Activated CD4-positive, alpha-beta memory T cell treated with anti-CD3 and anti-CD28 coated beads for 36 hours (primary cell): ENCODE data around the gene RFESD. TPM values are rescaled to one million over a fixed set of nuclear protein-coding genes. Genes with fewer than 3 reads are reported as not detected.
"Not testable (repeated sequence)": the region's sequence is repeated elsewhere in the genome, so short reads cannot be mapped to it uniquely, and the experiment has no call there.

ENCODE experiments used
- CTCF ChIA-PET: fragments of 350-600 bp; sonication (Branson Sonifier 250); formaldehyde crosslinking; loops from one replicate; lab custom pipeline; 2021; ENCODE audit warnings: antibody characterized with exemption, inconsistent platforms; lab: Charles Lee
- POLR2A ChIA-PET: fragments of 350-600 bp; sonication (Branson Sonifier 250); formaldehyde crosslinking; loops from one replicate; lab custom pipeline; 2021; ENCODE audit warnings: antibody characterized with exemption; lab: Charles Lee
- DNase-seq: peaks from one replicate; pipeline ENCODE4 v3.0.0-alpha.2; 2020
- H3K27ac Mint-ChIP-seq: one replicate; pipeline ENCODE4 v1.8.0; 2021; ENCODE audit warnings: mixed read lengths
- H3K27me3 Mint-ChIP-seq: one replicate; pipeline ENCODE4 v1.8.0; 2021; ENCODE audit warnings: mixed read lengths
- H3K36me3 Mint-ChIP-seq: one replicate; pipeline ENCODE4 v1.8.0; 2021; ENCODE audit warnings: mixed read lengths
- H3K4me1 Mint-ChIP-seq: one replicate; pipeline ENCODE4 v1.8.0; 2021; ENCODE audit warnings: low read depth, mixed read lengths
- H3K4me3 Mint-ChIP-seq: one replicate; pipeline ENCODE4 v1.8.0; 2021; ENCODE audit warnings: mild to moderate bottlenecking, mixed read lengths
- H3K9me3 Mint-ChIP-seq: one replicate; pipeline ENCODE4 v1.8.0; 2021; ENCODE audit warnings: mixed read lengths
- intact Hi-C: fragments of 100-400 bp; cut with micrococcal nuclease; formaldehyde crosslinking; loops from one replicate; pipeline ENCODE4 v1.15.1; 2023
- total RNA-seq, 2 experiments: library from RNA; stranded (reverse); gene quantifications; one replicate each; pipeline ENCODE4 v1.2.3, GENCODE V29; 2021

The RFESD gene
- total RNA-seq, 2 experiments from 2014 or later = 6.9 to 8.8 TPM

DNA sequence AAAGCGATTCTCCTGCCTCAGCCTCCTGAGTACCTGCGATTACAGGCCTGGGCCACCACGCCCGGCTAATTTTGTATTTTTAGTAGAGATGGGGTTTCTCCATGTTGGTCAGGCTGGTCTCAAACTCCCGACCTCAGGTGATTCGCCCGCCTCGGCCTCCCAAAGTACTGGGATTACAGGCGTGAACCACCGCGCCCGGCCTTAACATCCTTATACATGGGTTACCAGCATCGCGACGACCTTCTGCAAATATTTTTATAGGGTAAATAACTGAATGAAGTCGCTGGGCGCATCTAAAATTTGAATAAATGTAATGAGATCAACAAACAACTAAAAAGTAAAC lies 380 bp upstream of the RFESD start:
- H3K4me1 Mint-ChIP-seq = peaks cover 25% of the 10 kb centered on the region
- not testable (repeated sequence) for H3K36me3 Mint-ChIP-seq, DNase-seq, H3K9me3 Mint-ChIP-seq, H3K27me3 Mint-ChIP-seq
- ChIA-PET POLR2A (interaction anchor here (0.7 to 2.4 kb wide), 7 partner anchors 15 to 216 kb away, joined by 3 to 16 read pairs (median 5); partner anchors contain the start of genes ARSK, GPR150 and SKIC3), CTCF (interaction anchor here (0.7 to 6.9 kb wide), 10 partner anchors 17 to 203 kb away, joined by 3 to 56 read pairs (median 6); partner anchors contain the start of genes ARSK, GPR150 and SKIC3)
- peak overlapping the region; percentile 74 for H3K27ac Mint-ChIP-seq
- intact Hi-C loops = loop anchor here (1.0 to 5.0 kb wide), 12 partner anchors 14 to 1056 kb away; partner anchors contain the start of genes ARSK and CAST
- peak overlapping the region; percentile 78 for H3K4me3 Mint-ChIP-seq

- ChIA-PET CTCF (interaction anchor here (1.5 to 6.9 kb wide), 5 partner anchors 16 to 171 kb away, joined by 7 to 56 read pairs (median 8); partner anchors contain the start of gene GPR150), POLR2A (interaction anchor here (1.8 to 2.4 kb wide), 2 partner anchors 17 to 214 kb away, joined by 7 to 16 read pairs; no protein-coding TSS in a partner anchor)
- Mint-ChIP-seq H3K9me3 (no peaks in the 10 kb centered on the region), H3K27me3 (no peaks in the 10 kb centered on the region), H3K4me1 (peaks cover 25% of the 10 kb centered on the region), H3K36me3 (no peaks in the 10 kb centered on the region), H3K4me3 (peak overlapping the region; percentile 63), H3K27ac (peak overlapping the region; percentile 77)
- intact Hi-C loops = loop anchor here (1.0 to 5.0 kb wide), 10 partner anchors 71 to 1054 kb away; partner anchors contain the start of gene CAST
- DNase-seq = no peak
Observed at GRCh38 chr5:95647886-95648860, 1.6 kb downstream of the RFESD start.

- DNase-seq = no peak
- Mint-ChIP-seq H3K27ac (no peak overlapping the region), H3K9me3 (no peaks in the 10 kb centered on the region), H3K4me1 (peaks cover 23% of the 10 kb centered on the region), H3K27me3 (no peaks in the 10 kb centered on the region), H3K4me3 (no peak overlapping the region), H3K36me3 (peaks cover 3% of the 10 kb centered on the region)
- intact Hi-C loops = loop anchor here (5.0 kb wide), 3 partner anchors 633 to 1053 kb away; no protein-coding TSS in a partner anchor
- POLR2A ChIA-PET = no interaction called here
- CTCF ChIA-PET = no interaction called here
Observed at GRCh38 chr5:95649274-95649673, 2.7 kb downstream of the RFESD start.

DNA sequence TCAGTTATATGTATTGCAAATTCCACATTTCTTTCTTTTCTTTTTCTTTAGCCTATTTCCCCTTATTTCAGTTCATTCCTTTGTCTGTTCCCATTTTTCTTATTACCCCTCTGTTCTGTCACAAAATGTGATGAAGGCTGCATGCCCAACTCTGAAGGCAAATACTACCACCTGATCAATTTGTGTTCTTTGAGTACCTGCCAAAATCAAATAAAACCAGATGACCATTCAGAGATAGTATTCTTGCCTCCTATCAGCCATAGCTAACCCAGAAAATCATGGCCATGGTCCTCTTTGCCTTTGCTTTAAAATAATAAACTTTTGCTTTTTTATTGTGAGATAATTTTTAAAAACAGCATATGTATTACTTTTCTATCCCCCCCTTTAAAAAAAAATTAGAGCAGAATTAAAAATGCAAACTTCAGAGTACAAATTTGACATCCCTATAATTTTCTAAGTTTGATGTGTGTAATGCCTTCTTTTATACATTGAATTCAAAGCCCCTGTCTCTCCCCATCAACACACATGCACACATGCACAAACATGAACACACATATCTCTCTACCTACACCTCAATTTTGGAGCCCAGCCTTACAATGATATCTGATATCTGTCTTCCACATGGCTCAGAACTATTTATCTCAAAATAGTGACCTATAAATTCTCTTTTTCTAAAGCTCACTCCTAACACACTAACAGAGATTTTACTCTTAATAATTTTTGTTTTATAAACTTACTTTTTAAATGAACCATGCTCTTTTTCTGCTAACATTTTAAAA lies 3.5 kb downstream of the RFESD start:
- ChIA-PET CTCF (interaction anchor here (3.8 kb wide), 1 partner anchor 14 kb away, joined by 18 read pairs; no protein-coding TSS in a partner anchor), POLR2A (no interaction called here)
- peaks cover 17% of the 10 kb centered on the region for H3K4me1 Mint-ChIP-seq
- peaks cover 3% of the 10 kb centered on the region for H3K36me3 Mint-ChIP-seq
- no peak overlapping the region for H3K27ac Mint-ChIP-seq
- intact Hi-C loops = loop anchor here (5.0 kb wide), 3 partner anchors 632 to 1052 kb away; no protein-coding TSS in a partner anchor
- H3K27me3 Mint-ChIP-seq = no peaks in the 10 kb centered on the region
- H3K9me3 Mint-ChIP-seq = no peaks in the 10 kb centered on the region
- H3K4me3 Mint-ChIP-seq = no peak overlapping the region
- no peak for DNase-seq

DNA sequence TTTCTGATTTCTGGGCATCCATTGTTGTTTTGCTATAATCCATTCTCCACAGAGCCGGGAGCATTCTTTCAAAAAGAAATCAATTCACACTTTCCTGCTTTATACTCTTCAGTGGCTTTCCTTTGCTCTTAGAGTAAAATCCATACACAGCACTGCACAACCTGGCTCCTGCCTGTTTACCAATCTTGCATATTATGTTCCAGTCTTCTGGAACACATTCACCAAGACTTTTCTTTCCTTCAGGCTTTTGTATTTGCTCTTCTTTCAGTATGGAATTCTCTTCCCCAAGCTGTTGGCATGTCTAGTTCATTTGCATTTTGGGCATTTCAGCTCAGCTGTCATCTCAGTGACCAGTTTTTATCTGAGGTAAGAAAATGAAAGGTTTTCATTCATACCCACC lies 6.3 kb downstream of the RFESD start:
- Mint-ChIP-seq H3K4me3 (no peak overlapping the region), H3K27ac (no peak overlapping the region), H3K9me3 (no peaks in the 10 kb centered on the region), H3K4me1 (peaks cover 11% of the 10 kb centered on the region), H3K36me3 (peaks cover 3% of the 10 kb centered on the region), H3K27me3 (no peaks in the 10 kb centered on the region)
- CTCF ChIA-PET = interaction anchor here (0.9 to 3.8 kb wide), 4 partner anchors 12 to 197 kb away, joined by 3 to 18 read pairs (median 4); no protein-coding TSS in a partner anchor
- no peak for DNase-seq
- POLR2A ChIA-PET = no interaction called here
- intact Hi-C loops = no loop called here

- Mint-ChIP-seq H3K36me3 (peaks cover 4% of the 10 kb centered on the region), H3K4me3 (no peak overlapping the region), H3K9me3 (no peaks in the 10 kb centered on the region), H3K4me1 (peaks cover 3% of the 10 kb centered on the region), H3K27me3 (no peaks in the 10 kb centered on the region), H3K27ac (no peak overlapping the region)
- DNase-seq = no peak
- POLR2A ChIA-PET = no interaction called here
- intact Hi-C loops = no loop called here
- CTCF ChIA-PET = interaction anchor here (0.6 to 0.8 kb wide), 3 partner anchors 8 to 127 kb away, joined by 3 read pairs; no protein-coding TSS in a partner anchor
Observed at GRCh38 chr5:95654196-95654595, 7.6 kb downstream of the RFESD start.

DNA sequence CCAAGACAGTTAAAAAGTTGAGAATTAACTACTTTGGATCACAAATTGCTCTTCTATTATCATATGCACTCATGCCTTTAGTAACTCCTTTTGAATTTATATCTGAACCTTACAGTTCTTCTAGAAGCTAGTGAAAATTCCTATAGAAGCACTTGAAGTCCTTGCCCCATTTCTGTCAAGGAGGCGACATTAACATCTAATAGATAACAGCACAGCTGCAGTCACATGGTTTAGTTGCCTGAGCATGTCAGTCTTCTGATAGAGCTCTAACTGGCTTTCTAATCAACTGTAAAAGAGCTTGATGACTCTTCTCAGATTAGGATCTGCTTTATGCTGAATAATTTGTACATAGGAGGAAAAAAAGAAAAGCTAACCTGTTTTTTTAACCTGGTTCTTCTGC lies 9.0 kb downstream of the RFESD start:
- CTCF ChIA-PET = interaction anchor here (0.9 to 1.5 kb wide), 3 partner anchors 9 to 126 kb away, joined by 4 to 7 read pairs (median 4); no protein-coding TSS in a partner anchor
- no peak for DNase-seq
- H3K4me1 Mint-ChIP-seq = no peaks in the 10 kb centered on the region

GRCh38 chr5:95660060-95660459 lies 13.5 kb downstream of the RFESD start:
- no peak for DNase-seq
- Mint-ChIP-seq H3K4me3 (no peak overlapping the region), H3K27ac (no peak overlapping the region), H3K9me3 (no peaks in the 10 kb centered on the region), H3K36me3 (peaks cover 1% of the 10 kb centered on the region), H3K27me3 (no peaks in the 10 kb centered on the region), H3K4me1 (peaks cover 1% of the 10 kb centered on the region)
- ChIA-PET POLR2A (no interaction called here), CTCF (no interaction called here)
- intact Hi-C loops = loop anchor here (5.0 kb wide), 1 partner anchor 102 kb away; no protein-coding TSS in a partner anchor

More for the DNA sequence above, 9.0 kb downstream of the RFESD start:
- intact Hi-C loops = no loop called here
- POLR2A ChIA-PET = interaction anchor here (0.6 kb wide), 1 partner anchor 127 kb away, joined by 3 read pairs; no protein-coding TSS in a partner anchor
- Mint-ChIP-seq H3K27me3 (no peaks in the 10 kb centered on the region), H3K36me3 (peaks cover 4% of the 10 kb centered on the region), H3K27ac (no peak overlapping the region), H3K9me3 (no peaks in the 10 kb centered on the region), H3K4me3 (no peak overlapping the region)

DNA sequence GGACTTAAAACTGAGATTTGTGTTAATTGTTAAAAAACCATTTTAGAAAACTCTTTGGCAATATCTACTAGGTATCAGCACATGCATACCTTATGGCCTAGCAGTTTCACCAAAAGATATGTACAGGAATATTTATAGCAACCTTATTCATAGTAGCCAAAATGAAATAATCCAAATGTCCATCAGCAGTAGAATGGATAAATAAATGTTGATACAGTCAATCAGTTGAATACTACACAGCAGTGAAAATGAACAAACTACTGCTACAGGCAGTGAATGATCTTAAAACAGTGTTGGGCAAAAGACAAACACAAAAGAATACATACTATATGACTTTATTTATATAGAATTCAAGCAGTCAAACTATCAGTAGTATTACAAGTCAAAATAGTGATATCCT lies 16.4 kb downstream of the RFESD start:
- Mint-ChIP-seq H3K27ac (no peak overlapping the region), H3K4me3 (no peak overlapping the region), H3K4me1 (peaks cover 1% of the 10 kb centered on the region), H3K9me3 (no peaks in the 10 kb centered on the region), H3K36me3 (peaks cover 1% of the 10 kb centered on the region), H3K27me3 (no peaks in the 10 kb centered on the region)
- POLR2A ChIA-PET = no interaction called here
- DNase-seq = no peak
- CTCF ChIA-PET = interaction anchor here (0.9 to 4.6 kb wide), 8 partner anchors 8 to 184 kb away, joined by 3 to 41 read pairs (median 4); partner anchors contain the start of gene RFESD
- intact Hi-C loops = loop anchor here (5.0 kb wide), 1 partner anchor 99 kb away; no protein-coding TSS in a partner anchor

DNA sequence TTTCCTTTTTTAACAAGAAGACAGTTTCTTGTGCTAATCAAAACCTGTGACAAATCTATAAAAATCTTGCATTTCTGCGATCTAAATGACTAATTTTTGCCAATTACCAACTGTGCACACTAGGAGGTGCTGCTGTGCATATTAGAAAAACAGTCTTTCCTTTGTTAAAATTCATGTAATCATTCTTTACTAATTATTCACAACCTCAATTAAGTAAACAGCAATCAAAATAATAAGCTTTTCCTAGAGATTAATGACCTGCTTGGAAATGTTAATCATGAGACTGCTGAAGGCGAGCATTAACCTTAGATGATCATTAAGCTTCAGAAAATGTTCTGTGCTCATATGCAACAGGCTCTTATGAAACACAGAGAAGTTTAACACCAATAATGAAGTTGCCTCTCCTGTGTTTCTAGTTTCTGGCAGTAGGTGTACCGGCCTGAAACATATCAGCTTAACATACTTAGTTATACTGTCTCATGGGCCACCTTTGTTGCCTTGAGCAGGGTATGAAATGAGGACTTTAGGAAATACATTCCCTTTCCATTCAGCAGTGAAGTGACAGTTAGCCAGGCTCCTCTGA lies 17.7 kb downstream of the RFESD start:
- H3K4me3 Mint-ChIP-seq = no peak overlapping the region
- DNase-seq = no peak
- peaks cover 1% of the 10 kb centered on the region for H3K4me1 Mint-ChIP-seq
- no peaks in the 10 kb centered on the region for H3K27me3 Mint-ChIP-seq
- no peak overlapping the region for H3K27ac Mint-ChIP-seq
- no peaks in the 10 kb centered on the region for H3K9me3 Mint-ChIP-seq
- no peaks in the 10 kb centered on the region for H3K36me3 Mint-ChIP-seq
- intact Hi-C loops = loop anchor here (1.0 to 5.0 kb wide), 5 partner anchors 55 to 183 kb away; no protein-coding TSS in a partner anchor
- CTCF ChIA-PET = interaction anchor here (0.6 to 4.6 kb wide), 41 partner anchors 9 to 672 kb away, joined by 3 to 41 read pairs (median 3); partner anchors contain the start of gene RFESD
- POLR2A ChIA-PET = no interaction called here
